Trophoblast cell (in vitro differentiated cells and primary cell): ENCODE data around the gene NUP160.
"Not testable (repeated sequence)": the region's sequence is repeated elsewhere in the genome, so short reads cannot be mapped to it uniquely, and the experiment has no call there.

Experiments used
- DNase-seq, 2 donors: peaks; one replicate each; pipeline ENCODE4 v3.0.0-alpha.2; 2016
- H2AFZ ChIP-seq: 2 replicates; pipeline ENCODE4 v1.6.1; 2013; ENCODE audit warnings: low read length, moderate library complexity, mild to moderate bottlenecking; ENCODE audit not compliant: insufficient read depth, poor library complexity
- H2AK5ac ChIP-seq: 2 replicates; pipeline ENCODE4 v1.6.1; 2013; ENCODE audit warnings: mild to moderate bottlenecking, low read length
- H2BK120ac ChIP-seq: 2 replicates; pipeline ENCODE4 v1.6.1; 2013; ENCODE audit warnings: low read length, mild to moderate bottlenecking, moderate library complexity; ENCODE audit not compliant: insufficient read depth, poor library complexity
- H2BK12ac ChIP-seq: 2 replicates; pipeline ENCODE4 v1.6.1; 2013; ENCODE audit warnings: mild to moderate bottlenecking, low read length, moderate library complexity
- H2BK5ac ChIP-seq: 2 replicates; pipeline ENCODE4 v1.6.1; 2013; ENCODE audit warnings: low read length, low read depth, moderate library complexity, mild to moderate bottlenecking; ENCODE audit not compliant: poor library complexity
- H3K14ac ChIP-seq: 2 replicates; pipeline ENCODE4 v1.6.1; 2013; ENCODE audit warnings: mild to moderate bottlenecking, low read length
- H3K18ac ChIP-seq: 2 replicates; pipeline ENCODE4 v1.6.1; 2013; ENCODE audit warnings: mild to moderate bottlenecking, low read length
- H3K23ac ChIP-seq: 2 replicates; pipeline ENCODE4 v1.6.1; 2013; ENCODE audit warnings: low read length
- H3K27ac ChIP-seq: 2 replicates; pipeline ENCODE4 v1.5.1; 2013; ENCODE audit warnings: low read depth, mild to moderate bottlenecking, inconsistent platforms, low read length, moderate library complexity
- H3K27me3 ChIP-seq: 2 replicates; pipeline ENCODE4 v1.6.1; 2013; ENCODE audit warnings: inconsistent platforms, mild to moderate bottlenecking, low read length, moderate library complexity; ENCODE audit not compliant: insufficient read depth
- H3K36me3 ChIP-seq, 2 experiments: 1 replicate in 1 of 2; 2 replicates in 1 of 2; pipeline ENCODE4 v1.6.1; 2013; ENCODE audit warnings: low read length in 2 of 2, mild to moderate bottlenecking in 2 of 2, moderate library complexity in 1 of 2; ENCODE audit not compliant: insufficient read depth in 2 of 2, control insufficient read depth in 1 of 2
- H3K4ac ChIP-seq: 2 replicates; pipeline ENCODE4 v1.6.1; 2013; ENCODE audit warnings: low read depth, mild to moderate bottlenecking, low read length, moderate library complexity
- H3K4me1 ChIP-seq, 2 experiments: 1 replicate in 1 of 2; 2 replicates in 1 of 2; pipeline ENCODE4 v1.6.1; 2013; ENCODE audit warnings: low read length in 2 of 2, mild to moderate bottlenecking in 2 of 2, moderate library complexity in 1 of 2; ENCODE audit not compliant: insufficient read depth in 2 of 2, control insufficient read depth in 1 of 2
- H3K4me2 ChIP-seq: 2 replicates; pipeline ENCODE4 v1.6.1; 2013; ENCODE audit warnings: inconsistent platforms, mild to moderate bottlenecking, low read length, moderate library complexity
- H3K4me3 ChIP-seq: 2 replicates; pipeline ENCODE4 v1.5.1; 2013; ENCODE audit warnings: mild to moderate bottlenecking, low read depth, low read length, inconsistent platforms
- H3K79me1 ChIP-seq: one replicate; pipeline ENCODE4 v1.6.1; 2013; ENCODE audit warnings: low read length
- H3K79me2 ChIP-seq: 2 replicates; pipeline ENCODE4 v1.6.1; 2013; ENCODE audit warnings: low read length, mild to moderate bottlenecking; ENCODE audit not compliant: control insufficient read depth, insufficient read depth, poor library complexity
- H3K9ac ChIP-seq: 2 replicates; pipeline ENCODE4 v1.6.1; 2013; ENCODE audit warnings: mild to moderate bottlenecking, low read length
- H3K9me3 ChIP-seq: 2 replicates; pipeline ENCODE4 v1.6.1; 2013; ENCODE audit warnings: low read depth, mild to moderate bottlenecking, control low read depth, inconsistent platforms, low read length; ENCODE audit not compliant: insufficient read depth
- H4K12ac ChIP-seq: 2 replicates; pipeline ENCODE4 v1.6.1; 2013; ENCODE audit warnings: low read depth, mild to moderate bottlenecking, low read length, moderate library complexity
- H4K8ac ChIP-seq: 2 replicates; pipeline ENCODE4 v1.6.1; 2013; ENCODE audit warnings: low read depth, mild to moderate bottlenecking, low read length, moderate library complexity
- H4K91ac ChIP-seq: one replicate; pipeline ENCODE4 v1.6.1; 2013; ENCODE audit warnings: low read depth, mild to moderate bottlenecking, low read length, moderate library complexity
- WGBS: extraction: QIAGEN DNeasy Blood & Tissue Kit; methylation state at CpG from one replicate; pipeline ENCODE4 v1.1.7; 2013; ENCODE audit warnings: missing lambda C conversion rate; ENCODE audit not compliant: insufficient read length, insufficient coverage; ENCODE audit errors: extremely low coverage; 5-methylcytosine and 5-hydroxymethylcytosine counted together

The NUP160 gene

DNA sequence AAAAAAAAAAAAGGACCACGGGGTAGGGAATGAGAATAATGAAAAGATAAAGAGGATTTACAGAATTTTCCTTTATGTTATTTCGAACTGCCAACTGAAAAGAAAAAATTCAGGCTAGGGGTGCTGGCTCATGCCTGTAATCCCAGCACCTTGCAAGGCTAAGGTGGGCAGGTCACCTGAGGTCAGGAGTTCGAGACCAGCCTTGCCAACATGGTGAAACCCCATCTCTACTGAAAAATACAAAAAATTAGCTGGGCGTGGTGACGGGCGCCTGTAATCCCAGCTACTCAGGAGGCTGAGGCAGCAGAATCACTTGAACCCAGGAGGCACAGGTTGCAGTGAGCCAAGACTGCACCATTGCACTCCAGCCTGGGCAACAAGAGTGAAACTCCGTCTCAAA is 105.7 kb downstream of the NUP160 start:
- H4K91ac ChIP-seq, H3K27me3 ChIP-seq, H2AK5ac ChIP-seq, H2BK5ac ChIP-seq, H3K23ac ChIP-seq, H3K4ac ChIP-seq, H2AFZ ChIP-seq, H3K9me3 ChIP-seq, H3K79me1 ChIP-seq, H4K12ac ChIP-seq, H3K9ac ChIP-seq, H3K14ac ChIP-seq, H3K27ac ChIP-seq, H3K79me2 ChIP-seq, H3K4me3 ChIP-seq, H3K4me2 ChIP-seq, H3K4me1 ChIP-seq, H3K18ac ChIP-seq, H2BK120ac ChIP-seq, H4K8ac ChIP-seq, DNase-seq, H2BK12ac ChIP-seq: not testable (repeated sequence)
- peaks cover 57 to 65% of the 10 kb centered on the region in 2 experiments for H3K36me3 ChIP-seq
- WGBS, result no CpG with 5 or more reads among the region's 7 CpGs

DNA sequence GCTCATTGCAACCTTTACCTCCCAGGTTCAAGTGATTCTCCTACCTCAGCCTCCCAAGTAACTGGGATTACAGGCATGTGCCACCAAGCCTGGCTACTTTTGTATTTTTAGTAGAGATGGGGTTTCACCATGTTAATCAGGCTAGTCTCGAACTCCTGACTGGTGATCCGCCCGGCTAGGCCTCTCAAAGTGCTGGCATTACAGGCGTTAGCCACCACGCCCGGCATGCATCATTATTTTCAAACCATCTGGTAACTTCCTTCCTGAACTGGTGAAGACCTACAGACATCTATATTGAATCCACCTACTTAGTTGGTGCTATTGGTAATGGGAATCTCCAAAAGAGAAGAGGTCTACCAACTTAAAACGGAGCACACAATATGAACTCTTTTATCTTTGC is 110.3 kb downstream of the NUP160 start:
- not testable (repeated sequence) for H3K79me2 ChIP-seq, H4K12ac ChIP-seq, H3K9me3 ChIP-seq, H2BK120ac ChIP-seq, H3K27ac ChIP-seq, H2AK5ac ChIP-seq, H3K27me3 ChIP-seq, H4K8ac ChIP-seq, H3K79me1 ChIP-seq, H3K18ac ChIP-seq, H3K4ac ChIP-seq, H3K4me2 ChIP-seq, H4K91ac ChIP-seq, H3K4me3 ChIP-seq, H2BK5ac ChIP-seq, DNase-seq, H3K4me1 ChIP-seq, H3K23ac ChIP-seq, H2AFZ ChIP-seq, H3K14ac ChIP-seq, H3K9ac ChIP-seq, H2BK12ac ChIP-seq
- no CpG with 5 or more reads among the region's 7 CpGs for WGBS
- H3K36me3 ChIP-seq, result peaks cover 54 to 56% of the 10 kb centered on the region in 2 experiments

DNA sequence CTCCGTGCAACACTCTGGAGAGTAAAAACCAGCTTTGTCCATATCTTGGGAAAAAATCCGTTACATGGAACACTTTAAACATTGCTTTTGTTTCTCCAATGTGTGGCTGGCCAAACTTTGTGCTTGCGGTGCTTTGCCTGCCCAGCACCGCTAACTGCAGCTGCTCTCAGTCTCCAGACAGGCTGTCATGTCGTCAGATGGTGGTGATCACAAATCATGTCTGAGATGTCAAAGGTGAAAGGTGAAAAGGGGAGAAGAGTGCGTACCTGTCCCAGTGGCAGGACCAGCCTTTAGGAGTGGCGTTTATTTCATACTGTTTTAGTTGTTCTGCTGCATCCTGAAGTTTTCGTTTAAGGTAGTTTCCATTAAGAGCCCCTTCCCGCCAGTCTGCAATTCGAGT is 115.9 kb downstream of the NUP160 start:
- Histone ChIP-seq H3K36me3 (peaks cover 40 to 49% of the 10 kb centered on the region in 2 experiments), H3K23ac (no peak overlapping the region), H3K79me1 (no peaks in the 10 kb centered on the region), H3K27ac (no peak overlapping the region), H4K8ac (no peak overlapping the region), H4K91ac (no peak overlapping the region), H2AFZ (no peak overlapping the region), H3K9me3 (no peaks in the 10 kb centered on the region), H2BK12ac (no peak overlapping the region), H2AK5ac (no peak overlapping the region), H3K27me3 (no peaks in the 10 kb centered on the region), H4K12ac (no peak overlapping the region), H3K4ac (no peak overlapping the region), H3K18ac (no peak overlapping the region), H3K4me3 (no peak overlapping the region), H3K9ac (no peak overlapping the region), H2BK120ac (no peak overlapping the region), H3K4me1 (no peaks in the 10 kb centered on the region), H3K14ac (no peak overlapping the region), H3K79me2 (no peaks in the 10 kb centered on the region), H2BK5ac (no peak overlapping the region), H3K4me2 (no peak overlapping the region)
- WGBS, result no CpG with 5 or more reads among the region's 10 CpGs
- DNase-seq, result no peak

DNA sequence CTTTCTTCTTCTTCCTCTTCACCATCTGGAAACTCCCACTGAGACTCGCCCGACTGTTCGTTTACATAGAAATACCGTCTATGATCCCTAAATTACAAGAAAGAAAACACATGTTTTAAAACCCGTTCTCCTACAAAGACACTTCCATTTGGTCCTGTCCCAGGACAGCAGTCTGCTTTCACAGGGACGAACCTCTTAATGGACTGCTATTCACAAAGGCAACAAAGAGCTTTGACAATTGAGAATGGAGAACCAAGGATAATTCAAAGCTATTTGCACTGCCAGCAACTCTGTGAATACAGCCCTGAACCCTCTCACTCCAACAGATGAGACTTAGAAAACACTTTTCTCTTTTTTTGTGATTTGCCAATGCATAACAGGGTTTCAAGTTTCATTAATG is 116.7 kb downstream of the NUP160 start:
- no peak overlapping the region for H3K18ac ChIP-seq
- no peak overlapping the region for H3K4me2 ChIP-seq
- no peak overlapping the region for H3K14ac ChIP-seq
- no peaks in the 10 kb centered on the region for H3K4me1 ChIP-seq
- H2BK12ac ChIP-seq, result no peak overlapping the region
- no peak overlapping the region for H3K9ac ChIP-seq
- no peak overlapping the region for H3K4me3 ChIP-seq
- no peak overlapping the region for H2AK5ac ChIP-seq
- no CpG with 5 or more reads among the region's 6 CpGs for WGBS
- no peaks in the 10 kb centered on the region for H3K79me2 ChIP-seq
- H3K36me3 ChIP-seq, result peaks cover 36 to 49% of the 10 kb centered on the region in 2 experiments
- no peak overlapping the region for H4K91ac ChIP-seq
- no peak overlapping the region for H4K12ac ChIP-seq
- H3K27me3 ChIP-seq, result no peaks in the 10 kb centered on the region
- H3K4ac ChIP-seq, result no peak overlapping the region
- DNase-seq, result no peak
- H3K23ac ChIP-seq, result no peak overlapping the region
- no peaks in the 10 kb centered on the region for H3K79me1 ChIP-seq
- H3K27ac ChIP-seq, result no peak overlapping the region
- no peak overlapping the region for H4K8ac ChIP-seq
- H2BK5ac ChIP-seq, result no peak overlapping the region
- no peak overlapping the region for H2AFZ ChIP-seq
- no peaks in the 10 kb centered on the region for H3K9me3 ChIP-seq
- H2BK120ac ChIP-seq, result no peak overlapping the region
